ENCODE data around the gene CSNK2A2. TPM values are rescaled to one million over a fixed set of nuclear protein-coding genes. Genes with fewer than 3 reads are reported as not detected.

CSNK2A2 gene
- total RNA-seq, 6 experiments from 2014 or later: 57.7 to 66.8 (median 61.2) TPM

DNA sequence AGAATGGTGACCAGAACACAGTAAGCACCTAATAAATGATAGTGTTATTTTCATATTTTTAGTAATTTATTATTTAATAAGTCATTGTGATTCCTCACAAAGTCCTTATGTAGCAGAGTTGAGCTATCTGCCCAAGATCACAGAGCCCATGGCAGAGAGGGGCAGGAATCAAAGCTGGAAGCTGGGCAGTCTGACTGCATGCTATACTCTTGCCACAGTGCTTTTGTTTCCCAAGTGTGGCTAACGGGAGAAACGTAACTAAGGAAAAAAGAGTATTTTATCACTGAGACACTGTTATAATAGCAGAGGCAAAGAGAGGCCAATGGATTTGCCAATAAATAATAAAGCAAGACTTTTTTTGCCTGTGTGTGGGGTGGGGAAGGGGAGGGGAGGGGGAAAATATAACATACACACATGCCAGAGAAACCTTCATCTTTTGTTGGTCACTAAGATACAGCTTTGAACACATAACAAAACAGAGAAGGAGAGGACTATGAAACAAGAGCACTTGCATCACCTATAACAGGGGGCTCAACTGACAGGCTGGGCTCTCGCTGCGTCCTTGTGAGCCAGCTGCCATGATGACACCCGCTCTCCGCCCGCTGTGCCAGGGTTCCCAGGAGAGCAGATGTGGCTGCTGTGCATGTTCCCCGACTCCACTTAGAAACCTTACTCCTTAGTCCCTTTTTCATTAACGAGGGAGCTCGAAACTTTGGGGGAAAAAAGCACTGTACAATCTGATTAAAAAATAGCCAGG lies 10.1 kb downstream of the CSNK2A2 start:
- H3K4me3 Mint-ChIP-seq: no peak overlapping the region
- DNase-seq: no peak
- H3K9me3 Mint-ChIP-seq: no peaks in the 10 kb centered on the region
- H3K36me3 Mint-ChIP-seq (ENCODE audit: low read depth): peaks cover 58% of the 10 kb centered on the region
- H3K4me1 Mint-ChIP-seq (ENCODE audit: low read depth): 0 out of 2 replicates have a peak, but pooled peaks cover 5% of the 10 kb centered on the region
- TF ChIP-seq, protein P1, sequence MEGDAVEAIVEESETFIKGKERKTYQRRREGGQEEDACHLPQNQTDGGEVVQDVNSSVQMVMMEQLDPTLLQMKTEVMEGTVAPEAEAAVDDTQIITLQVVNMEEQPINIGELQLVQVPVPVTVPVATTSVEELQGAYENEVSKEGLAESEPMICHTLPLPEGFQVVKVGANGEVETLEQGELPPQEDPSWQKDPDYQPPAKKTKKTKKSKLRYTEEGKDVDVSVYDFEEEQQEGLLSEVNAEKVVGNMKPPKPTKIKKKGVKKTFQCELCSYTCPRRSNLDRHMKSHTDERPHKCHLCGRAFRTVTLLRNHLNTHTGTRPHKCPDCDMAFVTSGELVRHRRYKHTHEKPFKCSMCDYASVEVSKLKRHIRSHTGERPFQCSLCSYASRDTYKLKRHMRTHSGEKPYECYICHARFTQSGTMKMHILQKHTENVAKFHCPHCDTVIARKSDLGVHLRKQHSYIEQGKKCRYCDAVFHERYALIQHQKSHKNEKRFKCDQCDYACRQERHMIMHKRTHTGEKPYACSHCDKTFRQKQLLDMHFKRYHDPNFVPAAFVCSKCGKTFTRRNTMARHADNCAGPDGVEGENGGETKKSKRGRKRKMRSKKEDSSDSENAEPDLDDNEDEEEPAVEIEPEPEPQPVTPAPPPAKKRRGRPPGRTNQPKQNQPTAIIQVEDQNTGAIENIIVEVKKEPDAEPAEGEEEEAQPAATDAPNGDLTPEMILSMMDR (IDR thresholded peaks at IDR 0.05): no peak
- no peak overlapping the region for H3K27ac Mint-ChIP-seq
- no peaks in the 10 kb centered on the region for H3K27me3 Mint-ChIP-seq (ENCODE audit: insufficient read depth)

DNA sequence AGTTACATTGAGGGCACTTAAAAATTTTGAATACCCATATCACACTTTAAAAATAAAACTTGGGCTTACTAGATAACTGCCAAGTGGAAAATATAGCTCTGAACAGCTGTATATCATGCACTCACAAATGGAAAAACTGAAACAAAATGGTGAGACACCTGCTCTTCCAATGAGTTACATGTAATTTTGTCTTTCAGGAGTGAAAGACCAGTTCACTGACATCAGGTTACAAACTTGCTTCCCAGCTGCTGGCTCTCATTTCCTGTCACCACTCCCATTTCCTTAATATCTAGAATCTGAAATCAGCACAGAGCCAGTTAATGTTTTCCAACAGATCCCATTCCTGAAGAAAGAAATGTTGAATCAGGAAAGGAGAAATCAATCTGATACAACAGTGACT lies 10.8 kb downstream of the CSNK2A2 start:
- DNase-seq: no peak
- TF ChIP-seq, protein P1 (IDR thresholded peaks at IDR 0.05): no peak
- H3K36me3 Mint-ChIP-seq (ENCODE audit: low read depth): peaks cover 54% of the 10 kb centered on the region
- H3K9me3 Mint-ChIP-seq: no peaks in the 10 kb centered on the region
- H3K4me3 Mint-ChIP-seq: no peak overlapping the region
- no peaks in the 10 kb centered on the region for H3K27me3 Mint-ChIP-seq (ENCODE audit: insufficient read depth)
- H3K4me1 Mint-ChIP-seq (ENCODE audit: low read depth): 0 out of 2 replicates have a peak, but pooled peaks cover 5% of the 10 kb centered on the region
- H3K27ac Mint-ChIP-seq: peak overlapping the region; percentile 26; the same call in 1 of the 2 replicates

DNA sequence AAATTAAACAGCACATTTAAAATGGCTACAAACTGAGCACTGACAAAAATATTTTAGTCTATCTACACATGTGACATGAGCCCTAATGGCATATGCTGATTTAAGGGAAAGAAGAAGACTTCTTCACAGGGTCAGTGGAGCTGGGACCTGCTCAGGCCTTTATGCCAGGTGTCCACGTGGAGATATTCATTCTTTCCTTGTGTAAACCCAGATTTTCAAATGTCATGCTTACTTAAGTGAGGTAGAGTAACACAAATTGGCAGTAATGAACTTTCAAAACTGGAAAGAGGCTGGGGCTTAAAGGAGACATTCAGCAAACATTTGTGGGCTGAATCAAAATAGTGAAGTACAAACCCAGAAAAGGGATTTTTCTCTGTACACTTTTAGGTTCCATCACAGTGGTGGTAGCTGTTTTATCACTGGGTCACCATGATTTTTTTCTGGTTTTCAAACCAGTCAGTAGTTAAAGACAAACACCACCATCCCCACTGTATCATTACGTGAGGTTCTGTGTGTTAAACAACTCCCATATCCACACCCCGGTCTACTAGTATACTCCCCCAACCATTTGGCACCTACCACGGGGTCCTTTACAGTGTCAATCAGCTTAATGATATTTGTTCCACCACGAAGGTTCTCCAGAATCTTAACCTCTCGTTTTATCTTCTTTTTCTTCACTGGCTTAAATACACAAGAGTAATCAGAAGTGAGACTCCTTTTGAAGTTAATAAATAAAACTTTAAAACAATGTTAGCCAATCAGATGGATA lies 11.5 kb downstream of the CSNK2A2 start:
- no peak overlapping the region for H3K4me3 Mint-ChIP-seq
- H3K4me1 Mint-ChIP-seq (ENCODE audit: low read depth): 0 out of 2 replicates have a peak, but pooled peaks cover 5% of the 10 kb centered on the region
- peaks cover 50% of the 10 kb centered on the region for H3K36me3 Mint-ChIP-seq (ENCODE audit: low read depth)
- DNase-seq: no peak
- H3K27ac Mint-ChIP-seq: no peak overlapping the region
- no peaks in the 10 kb centered on the region for H3K9me3 Mint-ChIP-seq
- TF ChIP-seq, protein P1 (IDR thresholded peaks at IDR 0.05): no peak
- no peaks in the 10 kb centered on the region for H3K27me3 Mint-ChIP-seq (ENCODE audit: insufficient read depth)

- Mint-ChIP-seq H3K4me1 (ENCODE audit: low read depth) (no peaks in the 10 kb centered on the region), H3K27me3 (ENCODE audit: insufficient read depth) (no peaks in the 10 kb centered on the region), H3K36me3 (ENCODE audit: low read depth) (peaks cover 35% of the 10 kb centered on the region), H3K4me3 (no peak overlapping the region), H3K27ac (no peak overlapping the region), H3K9me3 (no peaks in the 10 kb centered on the region)
- no peak for DNase-seq
- TF ChIP-seq, protein P1 (IDR thresholded peaks at IDR 0.05): no peak
Observed at GRCh38 chr16:58177353-58177710, 20.6 kb downstream of the CSNK2A2 start.

- H3K36me3 Mint-ChIP-seq (ENCODE audit: low read depth): peaks cover 35% of the 10 kb centered on the region
- DNase-seq: no peak
- H3K27me3 Mint-ChIP-seq (ENCODE audit: insufficient read depth): no peaks in the 10 kb centered on the region
- no peaks in the 10 kb centered on the region for H3K9me3 Mint-ChIP-seq
- H3K4me3 Mint-ChIP-seq: no peak overlapping the region
- no peaks in the 10 kb centered on the region for H3K4me1 Mint-ChIP-seq (ENCODE audit: low read depth)
- no peak overlapping the region for H3K27ac Mint-ChIP-seq
- TF ChIP-seq, protein P1 (IDR thresholded peaks at IDR 0.05): no peak
Observed at GRCh38 chr16:58176608-58177352, 21.1 kb downstream of the CSNK2A2 start.

Measured in HFFc6 (cell line).